MM.1S (cell line): Measurements from ENCODE around the gene AKAP8L.

ENCODE experiments used
- DNase-seq: peaks from one replicate; pipeline ENCODE4 v3.0.0-alpha.2; 2015
- H2AFZ ChIP-seq: fragments of 300-600 bp; sonication (generic); 2 replicates; pipeline ENCODE4 v1.6.0; 2016; ENCODE audit warnings: antibody characterized with exemption, low read length
- H3F3A ChIP-seq: fragments of 300-600 bp; sonication (generic); 2 replicates; pipeline ENCODE4 v1.6.1; 2016; ENCODE audit warnings: mild to moderate bottlenecking, antibody characterized with exemption, low read length, moderate library complexity, mixed read lengths; ENCODE audit not compliant: insufficient read depth
- H3K27ac ChIP-seq: fragments of 300-600 bp; sonication (generic); 2 replicates; pipeline ENCODE4 v1.5.1; 2016; ENCODE audit warnings: mild to moderate bottlenecking, low read length
- H3K27me3 ChIP-seq: fragments of 300-600 bp; sonication (generic); replicated peaks from 2 replicates; pipeline ENCODE4 v1.6.0; 2016; ENCODE audit warnings: low read length; ENCODE audit not compliant: insufficient read depth
- H3K36me3 ChIP-seq: fragments of 300-600 bp; sonication (generic); replicated peaks from 2 replicates; pipeline ENCODE4 v1.6.1; 2016; ENCODE audit warnings: mild to moderate bottlenecking, low read length, mixed read lengths; ENCODE audit not compliant: insufficient read depth
- H3K4me1 ChIP-seq: fragments of 300-600 bp; sonication (generic); 2 replicates; pipeline ENCODE4 v1.6.1; 2016; ENCODE audit warnings: low read length, mixed read lengths
- H3K4me2 ChIP-seq: fragments of 300-600 bp; sonication (generic); 2 replicates; pipeline ENCODE4 v1.6.0; 2016; ENCODE audit warnings: low read depth, low read length
- H3K4me3 ChIP-seq: fragments of 300-600 bp; sonication (generic); 2 replicates; pipeline ENCODE4 v1.5.1; 2016; ENCODE audit warnings: low read length, mixed read lengths
- H3K79me2 ChIP-seq: fragments of 300-600 bp; sonication (generic); 2 replicates; pipeline ENCODE4 v1.6.1; 2016; ENCODE audit warnings: mixed run types, low read length, mixed read lengths
- H3K9ac ChIP-seq: fragments of 300-600 bp; sonication (generic); 2 replicates; pipeline ENCODE4 v1.6.1; 2016; ENCODE audit warnings: low read length, mixed read lengths
- H3K9me2 ChIP-seq: fragments of 300-600 bp; sonication (generic); replicated peaks from 2 replicates; pipeline ENCODE4 v1.6.1; 2016; ENCODE audit warnings: mild to moderate bottlenecking, low read length, mixed read lengths; ENCODE audit not compliant: insufficient read depth
- H3K9me3 ChIP-seq: fragments of 300-600 bp; sonication (generic); replicated peaks from 2 replicates; pipeline ENCODE4 v1.6.1; 2016; ENCODE audit warnings: mild to moderate bottlenecking, low read length, mixed read lengths; ENCODE audit not compliant: insufficient read depth
- H4K20me1 ChIP-seq: fragments of 300-600 bp; sonication (generic); 2 replicates; pipeline ENCODE4 v1.6.1; 2016; ENCODE audit warnings: mild to moderate bottlenecking, low read length, moderate library complexity, mixed read lengths; ENCODE audit not compliant: insufficient read depth
- CTCF ChIP-seq: fragments of 300-600 bp; sonication (generic); IDR thresholded peaks from 2 replicates; pipeline ENCODE4 v1.5.1; 2016; ENCODE audit warnings: antibody characterized with exemption, low read length, mixed read lengths
- EZH2 ChIP-seq: fragments of 300-600 bp; sonication (generic); optimal IDR thresholded peaks from 2 replicates; pipeline ENCODE3; 2017; ENCODE audit warnings: low read depth, mild to moderate bottlenecking, antibody characterized with exemption, low read length, mixed read lengths
- EZH2phosphoT487 ChIP-seq: fragments of 300-600 bp; sonication (generic); IDR thresholded peaks from 2 replicates; pipeline ENCODE4 v1.6.1; 2018; ENCODE audit warnings: antibody characterized with exemption, low read length

Gene AKAP8L

GRCh38 chr19:15445807-15446376 lies 27.1 kb upstream of the AKAP8L start:
- Histone ChIP-seq H3K4me3 (no peak overlapping the region), H3F3A (peaks cover 10% of the 10 kb centered on the region), H3K27me3 (0 out of 2 replicates have a peak, but pooled peaks cover 1% of the 10 kb centered on the region), H3K36me3 (no peaks in the 10 kb centered on the region), H3K9me2 (no peaks in the 10 kb centered on the region), H3K79me2 (no peaks in the 10 kb centered on the region), H3K9ac (no peak overlapping the region), H3K27ac (no peak overlapping the region), H3K4me2 (no peak overlapping the region), H3K9me3 (no peaks in the 10 kb centered on the region), H2AFZ (no peak overlapping the region), H4K20me1 (no peaks in the 10 kb centered on the region), H3K4me1 (no peaks in the 10 kb centered on the region)
- DNase-seq, result no peak
- TF ChIP-seq EZH2 (no peak), EZH2phosphoT487 (no peak), CTCF (no peak)

GRCh38 chr19:15445227-15445605 lies 26.4 kb upstream of the AKAP8L start:
- no peaks in the 10 kb centered on the region for H3K79me2 ChIP-seq
- no peaks in the 10 kb centered on the region for H3K9me3 ChIP-seq
- no peak overlapping the region for H2AFZ ChIP-seq
- no peaks in the 10 kb centered on the region for H4K20me1 ChIP-seq
- no peak for DNase-seq
- H3K4me1 ChIP-seq, result no peaks in the 10 kb centered on the region
- H3K9me2 ChIP-seq, result no peaks in the 10 kb centered on the region
- H3K4me3 ChIP-seq, result no peak overlapping the region
- no peak overlapping the region for H3K27ac ChIP-seq
- peaks cover 8% of the 10 kb centered on the region for H3K27me3 ChIP-seq
- H3K9ac ChIP-seq, result no peak overlapping the region
- H3K4me2 ChIP-seq, result no peak overlapping the region
- peaks cover 3% of the 10 kb centered on the region for H3F3A ChIP-seq
- no peaks in the 10 kb centered on the region for H3K36me3 ChIP-seq
- TF ChIP-seq EZH2phosphoT487 (no peak), CTCF (no peak), EZH2 (no peak)

- H3K4me2 ChIP-seq, result no peak overlapping the region
- H3K79me2 ChIP-seq, result no peaks in the 10 kb centered on the region
- H3K9me2 ChIP-seq, result no peaks in the 10 kb centered on the region
- H3F3A ChIP-seq, result no peaks in the 10 kb centered on the region
- H3K4me3 ChIP-seq, result no peak overlapping the region
- H4K20me1 ChIP-seq, result no peaks in the 10 kb centered on the region
- H3K9ac ChIP-seq, result no peak overlapping the region
- H3K36me3 ChIP-seq, result no peaks in the 10 kb centered on the region
- H2AFZ ChIP-seq, result no peak overlapping the region
- TF ChIP-seq CTCF (no peak), EZH2phosphoT487 (no peak), EZH2 (no peak)
- H3K27ac ChIP-seq, result no peak overlapping the region
- no peak for DNase-seq
- H3K9me3 ChIP-seq, result no peaks in the 10 kb centered on the region
- peaks cover 13% of the 10 kb centered on the region for H3K27me3 ChIP-seq
- H3K4me1 ChIP-seq, result no peaks in the 10 kb centered on the region
Observed at GRCh38 chr19:15444505-15445226, 25.9 kb upstream of the AKAP8L start.
